HG02852 (cell line): ENCODE data around the gene HSBP1L1.
A peak's percentile ranks its signal among the peaks of the same experiment; 100 is the strongest.

ENCODE experiments used
- ATAC-seq: cut with Tn5 transposase; IDR thresholded peaks from one replicate; pipeline ENCODE4 v1.9.1; 2021; ENCODE audit warnings: mild to moderate bottlenecking, moderate library complexity; ENCODE audit not compliant: unreplicated experiment

Gene HSBP1L1

DNA sequence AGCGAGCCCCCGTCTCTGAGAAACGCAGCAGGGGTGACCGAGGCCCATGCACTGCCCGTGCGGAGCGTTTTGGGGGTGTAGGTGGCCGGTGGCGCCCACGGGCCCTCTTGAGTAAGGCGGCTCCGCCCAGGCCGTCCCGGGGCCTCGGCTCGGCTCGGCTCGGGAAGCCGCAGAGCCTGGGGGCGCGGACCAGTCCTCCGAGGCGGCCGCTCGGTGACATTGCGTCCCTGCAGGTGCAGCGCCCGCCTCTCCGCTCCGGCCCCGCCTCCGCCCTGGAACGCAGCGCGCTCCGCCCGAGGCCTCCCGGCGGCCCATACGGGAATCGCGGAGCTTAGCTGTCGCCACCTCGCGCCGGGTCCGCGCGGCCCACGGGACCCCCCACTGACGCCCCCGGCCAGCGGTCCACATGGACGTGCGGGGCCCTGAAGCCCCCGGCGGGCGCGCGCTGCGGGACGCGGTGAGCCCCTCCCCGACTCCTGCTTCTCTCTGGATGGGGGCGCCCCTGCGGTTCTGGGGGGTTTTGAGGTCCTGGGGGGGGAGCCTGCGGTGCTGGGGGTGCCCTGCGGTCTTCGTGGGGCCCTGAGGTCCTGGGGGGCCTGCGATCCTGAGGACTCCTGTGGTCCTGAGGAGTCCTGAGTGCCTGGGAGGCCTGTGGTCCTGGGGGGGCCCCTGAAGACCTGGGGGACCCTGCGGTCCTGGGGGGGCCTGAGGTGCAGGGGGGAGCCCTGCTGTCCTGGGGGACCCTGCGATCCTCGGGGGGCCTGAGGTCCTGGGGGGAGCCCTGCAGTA, at the start of gene HSBP1L1:
Gene HSBP1L1 (plus strand): TSS at position 314 of the 789 bp plus-strand sequence. CDS start 93 bp downstream, at position 407.
- peak; percentile 54 for ATAC-seq

DNA sequence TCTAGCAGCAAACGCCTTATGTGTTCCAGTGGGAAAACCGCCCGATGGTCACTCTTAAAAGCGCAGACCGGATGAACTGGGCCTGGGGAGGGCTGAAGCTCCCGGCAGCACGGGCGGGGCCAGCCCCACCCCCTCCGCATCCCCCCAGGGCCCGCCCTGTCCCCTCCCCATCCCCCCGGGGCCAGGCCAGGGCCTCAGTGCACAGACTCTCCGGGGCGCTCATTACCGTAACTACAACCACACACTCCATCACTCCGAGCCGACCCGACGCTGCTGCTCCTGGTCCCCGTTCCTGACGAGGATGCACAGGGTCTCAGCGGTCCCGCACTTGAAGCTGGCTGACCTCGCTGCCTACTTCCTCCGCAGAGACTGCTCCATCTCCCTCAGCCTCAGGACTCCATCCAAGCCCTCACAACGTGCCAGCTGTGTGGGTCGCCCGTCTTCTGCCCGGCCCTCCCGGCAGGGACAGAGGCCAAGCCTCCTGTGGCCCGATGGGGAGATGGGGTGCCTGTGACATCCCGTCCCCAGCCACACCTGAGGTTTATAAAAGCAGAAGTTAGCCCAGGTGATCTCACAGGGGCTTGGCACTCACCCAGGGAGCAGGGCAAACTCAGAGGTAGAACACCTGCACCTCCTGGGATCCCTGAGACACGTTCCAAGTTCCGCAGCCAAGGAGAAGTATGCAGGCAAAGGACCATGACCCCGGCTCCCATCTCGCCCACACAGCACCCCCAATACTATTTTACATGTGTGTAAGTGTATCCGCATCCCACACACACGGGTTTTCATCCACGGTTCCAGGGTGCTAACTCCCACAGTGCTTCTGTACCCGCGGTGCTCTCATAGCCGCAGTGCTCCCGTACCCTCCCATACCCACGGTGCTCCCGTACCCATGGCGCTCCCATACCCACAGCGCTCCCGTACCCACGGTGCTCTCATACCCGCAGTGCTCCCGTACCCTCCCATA, 49.0 kb upstream of the HSBP1L1 start:
- ATAC-seq: no peak

DNA sequence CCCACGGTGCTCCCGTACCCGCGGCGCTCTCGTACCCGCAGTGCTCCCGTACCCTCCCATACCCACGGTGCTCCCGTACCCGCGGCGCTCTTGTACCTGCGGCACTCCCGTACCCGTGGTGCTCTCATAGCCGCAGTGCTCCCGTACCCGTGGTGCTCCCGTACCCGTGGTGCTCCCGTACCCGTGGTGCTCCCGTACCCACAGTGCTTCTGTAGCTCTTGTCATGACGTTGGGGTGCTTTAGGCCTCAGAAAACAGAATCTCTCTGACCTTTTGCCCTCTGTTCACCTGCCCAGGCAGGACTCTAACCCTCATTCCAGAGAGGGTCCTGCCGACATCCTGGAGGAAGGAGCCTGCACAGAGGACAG, 48.3 kb upstream of the HSBP1L1 start:
- no peak for ATAC-seq

DNA sequence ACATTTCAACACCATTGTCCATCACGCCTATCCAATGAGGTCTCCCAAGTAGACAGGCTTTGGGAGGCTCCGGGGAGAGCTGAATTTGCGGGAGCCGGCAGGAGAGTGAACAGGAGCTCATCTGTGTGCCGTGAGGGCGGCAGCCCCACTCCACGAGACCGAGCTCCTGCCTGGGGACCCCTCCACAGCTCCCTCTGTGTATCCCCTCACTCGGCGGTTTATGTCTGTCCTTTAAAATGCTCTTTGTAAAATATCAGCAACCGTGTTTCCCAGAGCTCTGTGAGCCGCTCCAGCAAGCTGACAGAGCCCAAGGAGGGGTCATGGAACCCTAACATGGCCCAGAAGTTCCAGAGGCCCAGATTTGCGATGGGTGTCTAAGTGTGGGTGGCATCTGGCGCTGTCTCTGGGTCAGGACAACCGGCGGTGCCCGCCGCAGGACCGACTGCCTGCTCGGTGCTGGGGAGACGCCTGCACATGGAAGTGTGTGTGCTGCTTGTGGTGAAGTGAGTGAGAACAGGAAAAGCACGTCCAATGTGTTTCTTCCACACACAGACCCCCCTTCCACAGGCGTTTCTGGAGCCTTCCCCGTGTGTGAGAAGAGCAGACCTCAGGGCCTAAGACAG, 47.8 kb upstream of the HSBP1L1 start:
- no peak for ATAC-seq

DNA sequence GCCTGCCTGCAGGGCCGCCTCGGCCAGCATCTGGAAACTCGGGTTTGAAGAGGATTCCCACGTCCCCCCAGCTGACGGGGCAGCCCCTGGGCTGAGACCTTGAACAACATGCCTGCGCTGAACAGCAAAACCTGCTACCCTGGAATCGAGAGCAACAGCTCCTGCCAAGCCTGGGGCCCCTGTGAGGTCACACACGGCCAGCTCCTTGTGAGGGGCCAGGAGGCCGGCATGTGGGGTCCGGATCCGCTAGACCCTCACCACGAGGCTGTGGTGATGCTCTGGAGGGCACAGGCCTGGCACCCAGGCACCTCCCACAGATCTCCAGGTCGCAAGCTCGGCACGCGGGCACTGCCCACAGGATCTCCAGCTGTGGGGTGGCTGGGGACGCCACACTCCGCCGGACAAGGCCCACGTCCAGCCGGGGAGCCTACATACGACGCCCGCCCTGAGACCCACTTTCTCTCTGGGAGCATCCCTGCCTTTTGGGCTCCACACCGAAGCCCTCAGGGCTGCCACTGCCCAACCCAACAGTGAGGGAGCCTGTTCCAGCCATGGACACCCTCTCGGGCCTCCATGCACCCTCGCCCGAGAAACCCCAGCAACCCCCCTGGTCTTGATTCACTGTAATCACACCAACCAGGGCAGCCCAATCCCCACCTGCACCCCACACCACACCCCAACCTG, 47.1 kb upstream of the HSBP1L1 start:
- ATAC-seq: no peak

DNA sequence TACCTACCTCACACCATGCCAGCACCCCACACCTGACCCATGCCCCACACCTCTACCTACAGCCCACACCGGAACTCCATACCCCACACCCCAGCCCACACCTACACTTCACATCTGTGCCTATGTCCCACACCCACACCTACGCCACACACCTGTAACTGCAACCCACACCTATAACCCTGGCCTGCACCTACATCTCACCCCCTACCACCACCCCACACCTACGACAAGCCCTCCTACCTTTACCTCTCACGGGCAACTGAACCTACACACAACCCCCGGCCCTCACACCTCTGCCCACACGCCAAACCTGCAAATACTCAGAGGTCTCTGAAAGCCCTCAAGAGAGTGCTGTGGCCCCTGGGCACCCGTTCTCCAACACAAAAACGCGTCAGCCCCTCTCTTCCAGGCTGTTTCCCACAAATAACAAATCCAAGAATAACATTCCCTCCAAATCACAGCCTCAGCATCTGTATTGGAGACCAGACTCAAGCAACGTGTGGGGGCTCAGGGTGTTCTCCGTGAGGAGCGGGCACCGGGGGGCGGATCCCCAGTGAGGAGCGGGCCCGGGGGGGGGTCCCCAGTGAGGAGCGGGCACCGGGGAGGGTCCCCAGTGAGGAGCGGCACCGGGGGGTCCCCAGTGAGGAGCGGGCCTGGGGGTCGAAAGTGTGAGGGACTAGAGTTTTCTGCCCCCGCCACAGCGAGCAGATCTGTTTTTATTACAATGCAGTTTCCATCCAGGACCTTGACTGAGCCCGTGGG, 46.4 kb upstream of the HSBP1L1 start:
- ATAC-seq: no peak

DNA sequence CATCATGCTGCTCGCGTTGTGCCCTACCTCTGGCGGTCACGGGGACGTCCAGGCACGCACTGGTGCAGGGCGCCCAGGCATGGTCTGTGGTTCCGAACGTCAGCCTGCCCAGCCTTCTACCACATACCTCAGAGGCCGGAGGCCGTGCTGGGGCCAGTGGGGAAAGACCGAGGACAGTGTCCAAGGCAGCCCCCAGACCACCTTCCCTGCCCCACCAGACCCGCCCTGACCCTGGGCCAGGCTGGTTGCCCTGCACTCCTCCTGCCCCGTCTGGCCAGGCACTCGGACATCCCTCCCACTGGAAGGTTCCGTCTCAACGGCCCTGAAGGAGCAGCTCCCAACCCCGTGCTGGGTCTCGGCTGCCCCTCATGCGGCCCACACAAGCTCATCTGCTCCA, 45.8 kb upstream of the HSBP1L1 start:
- no peak for ATAC-seq

DNA sequence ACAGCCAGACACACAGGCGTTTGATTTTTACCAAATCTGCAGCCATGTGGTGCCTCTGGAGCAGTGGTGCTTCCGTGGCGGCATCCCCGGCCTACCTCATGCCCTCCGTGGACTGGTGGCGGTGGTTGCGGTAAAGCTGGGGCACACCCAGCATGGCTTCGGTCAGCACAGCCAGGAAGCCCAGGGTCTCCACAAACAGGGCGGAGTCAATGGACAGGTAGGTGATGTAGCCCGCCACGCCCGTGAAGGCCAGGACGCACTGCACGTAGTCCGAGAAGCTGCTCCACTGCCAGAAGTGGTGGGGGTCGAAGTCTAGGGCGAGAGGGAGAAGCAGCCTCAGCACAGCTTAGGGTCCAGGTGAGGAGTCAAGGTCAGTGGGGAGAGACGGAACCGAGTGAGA, 45.4 kb upstream of the HSBP1L1 start:
- no peak for ATAC-seq

DNA sequence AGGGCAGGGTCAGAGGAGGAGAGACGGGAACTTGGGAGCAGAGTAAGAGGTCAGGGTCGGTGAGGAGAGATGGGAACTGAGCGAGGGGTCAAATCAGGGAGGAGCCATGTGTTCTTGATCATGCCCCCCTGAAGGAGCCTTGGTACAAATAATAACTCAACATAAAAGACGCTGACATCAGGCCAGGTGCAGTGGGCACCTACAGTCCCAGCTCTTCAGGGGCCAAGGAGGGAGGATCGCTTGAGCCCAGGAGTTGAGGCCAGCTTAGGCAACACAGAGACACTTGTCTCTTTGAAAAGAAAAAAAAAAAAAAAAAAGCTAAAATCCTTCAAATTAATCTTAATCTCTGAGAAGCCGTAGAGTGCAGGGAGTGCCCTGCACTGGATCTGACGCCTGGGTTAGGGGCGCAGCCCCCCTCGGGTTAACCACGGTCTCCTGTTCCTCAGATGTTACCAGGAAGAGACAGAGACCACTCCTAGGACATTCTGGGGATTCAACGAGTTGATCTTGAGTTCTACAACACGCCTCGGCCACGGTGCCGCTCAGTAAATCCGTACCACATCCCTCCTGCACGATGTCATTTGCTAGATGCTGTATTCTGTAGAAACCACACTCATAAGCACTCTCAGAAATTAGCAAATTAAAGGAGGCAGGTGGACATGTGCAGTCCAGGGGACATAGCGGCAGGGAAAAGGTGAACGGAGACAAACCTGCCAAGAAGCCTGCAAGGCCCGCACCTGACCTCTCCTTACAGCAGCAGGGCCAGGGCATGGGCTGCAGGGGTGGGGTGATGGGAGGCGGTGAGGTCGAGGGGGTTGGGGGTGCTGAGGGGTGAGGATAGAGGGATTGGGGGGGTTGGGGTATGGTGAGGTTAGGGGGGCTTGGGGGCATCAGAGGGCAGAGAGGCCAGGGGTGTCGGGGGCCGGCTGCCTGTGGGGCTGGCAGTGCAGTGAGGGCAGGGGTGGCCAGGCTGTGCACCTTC, 42.2 kb upstream of the HSBP1L1 start:
- ATAC-seq: no peak

DNA sequence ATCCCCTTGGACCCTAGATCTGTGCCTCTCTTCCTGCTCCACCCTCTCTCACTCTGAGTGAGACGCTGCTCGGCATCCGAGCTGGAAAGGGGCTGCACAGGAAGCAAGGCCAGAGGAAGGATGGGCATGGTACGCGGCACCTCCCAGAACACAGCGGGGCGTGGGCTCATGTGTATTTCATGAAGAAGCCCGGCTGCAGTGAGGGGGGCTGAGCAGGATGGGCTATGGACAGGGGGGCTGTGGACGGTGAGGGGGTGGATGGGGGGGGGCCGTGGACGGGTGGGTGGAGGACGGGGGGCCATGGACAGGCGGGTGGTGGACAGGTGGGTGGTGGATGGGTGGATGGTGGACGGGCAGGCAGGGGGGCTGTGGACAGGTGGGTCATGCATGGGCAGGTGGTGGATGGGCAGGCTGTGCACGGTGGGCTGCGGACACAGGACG, 41.5 kb upstream of the HSBP1L1 start:
- ATAC-seq: no peak

DNA sequence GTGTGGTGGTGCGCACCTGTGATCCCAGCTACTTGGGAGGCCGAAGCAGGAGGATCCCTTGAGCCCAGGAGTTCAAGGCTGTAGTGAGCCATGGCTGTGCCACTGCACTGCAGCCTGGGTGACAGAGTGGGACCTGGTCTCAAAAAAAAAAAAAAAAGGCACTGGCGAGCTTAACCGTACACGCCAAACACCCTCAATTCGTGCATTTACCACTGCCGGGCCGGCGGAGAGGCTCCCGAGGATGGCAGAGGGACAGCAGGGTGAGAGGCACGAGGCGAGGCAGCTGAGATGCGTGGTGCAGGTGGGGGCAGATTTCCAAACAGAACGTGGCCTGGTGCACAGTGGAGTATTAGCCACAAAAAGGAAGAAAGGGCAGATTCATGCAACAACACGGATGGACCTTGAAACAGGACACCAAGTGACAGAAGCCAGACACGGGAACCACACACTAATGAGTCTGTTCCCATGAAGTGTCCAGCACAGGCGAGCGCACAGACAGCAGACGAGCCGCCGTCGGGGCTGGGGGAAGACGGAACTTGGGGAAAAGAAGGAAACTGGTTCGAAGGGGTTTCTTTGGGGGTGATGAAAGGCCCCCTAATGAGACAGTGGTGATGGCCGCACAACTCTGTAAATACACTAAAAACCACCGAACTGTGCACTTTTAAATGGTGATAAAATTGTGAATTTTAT, 40.4 kb upstream of the HSBP1L1 start:
- no peak for ATAC-seq

DNA sequence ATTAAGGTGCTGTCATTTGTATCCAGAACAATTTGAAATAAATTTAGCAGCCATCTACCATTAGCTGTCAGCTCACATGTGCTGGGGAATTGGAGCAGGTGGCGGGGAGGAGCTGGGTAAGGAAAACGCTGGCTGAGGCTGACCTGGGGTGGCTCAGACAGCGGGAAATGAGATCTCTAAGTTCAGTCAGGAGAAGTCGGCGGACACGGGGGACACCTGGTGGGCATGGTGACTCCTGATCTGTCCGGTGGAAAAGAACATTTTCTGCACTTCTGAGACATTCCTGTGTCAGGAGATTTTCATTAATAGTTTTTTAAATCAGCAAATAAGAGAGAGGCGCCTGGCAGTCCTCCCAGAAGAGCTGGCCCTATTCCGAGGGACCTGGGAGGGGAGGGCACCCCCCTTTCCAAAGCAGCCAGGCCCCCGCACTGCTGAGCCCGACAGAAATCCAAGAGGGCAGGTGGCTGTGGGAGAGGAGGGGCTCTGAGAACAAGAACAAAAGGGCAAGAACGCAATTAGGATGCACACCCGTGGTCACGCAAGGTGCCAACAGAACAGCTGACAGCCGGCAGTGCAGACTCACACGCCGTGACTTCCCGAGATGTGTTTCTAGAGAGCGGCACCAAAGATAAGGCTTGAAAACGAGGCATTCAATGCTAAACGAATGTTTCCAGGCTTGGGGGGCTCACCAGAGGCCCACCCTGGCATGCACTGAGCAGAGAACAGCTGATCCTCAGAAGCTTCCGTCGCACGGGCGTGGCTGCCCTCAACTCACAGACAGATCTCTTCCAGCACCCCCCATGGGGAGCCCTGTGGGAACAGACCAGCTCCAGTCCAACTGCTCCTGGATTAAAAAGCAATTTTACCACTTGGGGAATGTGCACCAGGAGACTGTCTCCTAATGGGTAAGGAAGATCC, 39.4 kb upstream of the HSBP1L1 start:
- ATAC-seq: no peak

DNA sequence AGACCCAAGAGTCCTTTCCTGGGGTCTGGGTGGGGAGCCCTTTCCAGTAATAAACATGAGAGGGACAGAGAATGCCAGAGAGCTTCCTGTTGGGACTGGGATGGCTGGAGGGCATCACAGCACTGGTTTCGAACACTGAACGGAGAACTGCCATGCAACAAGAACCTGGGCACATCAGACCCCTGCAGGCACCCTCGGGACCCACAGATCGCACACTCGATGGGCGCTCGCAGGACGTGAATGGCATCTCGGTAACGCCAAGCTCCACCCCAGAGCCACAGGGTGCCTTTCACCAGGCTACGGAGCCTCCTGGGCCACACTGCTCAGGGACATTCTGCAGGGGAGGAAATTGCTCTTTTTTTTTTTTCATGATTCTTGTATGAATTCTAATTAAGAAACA, 38.1 kb upstream of the HSBP1L1 start:
- no peak for ATAC-seq

DNA sequence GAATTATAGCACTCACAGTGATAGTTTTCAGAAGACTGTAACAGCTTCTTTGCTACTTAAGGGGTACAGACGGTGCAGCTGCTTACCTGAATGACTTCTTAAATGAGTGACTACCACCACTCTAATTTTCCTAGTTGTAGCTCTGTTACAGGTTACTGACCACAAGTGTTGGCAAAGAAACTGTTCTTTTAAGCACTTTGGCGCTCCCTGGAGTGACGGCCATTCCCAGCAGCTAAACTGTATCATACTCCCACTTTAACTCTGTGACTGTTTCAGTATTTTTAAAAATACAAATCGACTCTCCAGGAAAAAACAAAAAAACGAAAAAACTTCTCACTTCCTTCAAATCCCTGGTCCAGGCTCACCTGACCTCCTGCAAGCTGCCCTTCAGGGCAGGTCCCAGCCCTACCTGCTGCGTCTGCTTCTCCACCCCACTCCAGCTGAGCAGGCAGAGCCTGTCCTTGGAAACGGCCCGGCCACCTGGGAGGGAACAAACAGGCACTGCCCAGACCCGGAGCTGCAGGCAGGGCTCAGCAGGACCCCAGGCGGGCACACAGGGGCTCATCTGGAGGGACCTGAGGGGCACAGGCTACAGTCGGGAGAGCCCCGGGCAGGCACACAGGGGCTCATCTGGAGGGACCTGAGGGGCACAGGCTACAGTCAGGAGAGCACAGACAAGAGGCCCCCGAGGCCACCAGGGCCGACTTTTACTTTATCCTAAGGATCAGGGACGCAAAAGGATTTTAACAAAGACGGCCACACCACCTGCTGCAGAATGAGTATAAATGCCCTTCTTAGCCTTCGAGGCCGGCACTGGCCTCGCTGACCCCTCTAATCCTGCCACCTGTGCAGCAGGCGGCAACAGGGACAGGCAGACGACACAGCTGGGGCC, 37.5 kb upstream of the HSBP1L1 start:
- ATAC-seq: no peak

DNA sequence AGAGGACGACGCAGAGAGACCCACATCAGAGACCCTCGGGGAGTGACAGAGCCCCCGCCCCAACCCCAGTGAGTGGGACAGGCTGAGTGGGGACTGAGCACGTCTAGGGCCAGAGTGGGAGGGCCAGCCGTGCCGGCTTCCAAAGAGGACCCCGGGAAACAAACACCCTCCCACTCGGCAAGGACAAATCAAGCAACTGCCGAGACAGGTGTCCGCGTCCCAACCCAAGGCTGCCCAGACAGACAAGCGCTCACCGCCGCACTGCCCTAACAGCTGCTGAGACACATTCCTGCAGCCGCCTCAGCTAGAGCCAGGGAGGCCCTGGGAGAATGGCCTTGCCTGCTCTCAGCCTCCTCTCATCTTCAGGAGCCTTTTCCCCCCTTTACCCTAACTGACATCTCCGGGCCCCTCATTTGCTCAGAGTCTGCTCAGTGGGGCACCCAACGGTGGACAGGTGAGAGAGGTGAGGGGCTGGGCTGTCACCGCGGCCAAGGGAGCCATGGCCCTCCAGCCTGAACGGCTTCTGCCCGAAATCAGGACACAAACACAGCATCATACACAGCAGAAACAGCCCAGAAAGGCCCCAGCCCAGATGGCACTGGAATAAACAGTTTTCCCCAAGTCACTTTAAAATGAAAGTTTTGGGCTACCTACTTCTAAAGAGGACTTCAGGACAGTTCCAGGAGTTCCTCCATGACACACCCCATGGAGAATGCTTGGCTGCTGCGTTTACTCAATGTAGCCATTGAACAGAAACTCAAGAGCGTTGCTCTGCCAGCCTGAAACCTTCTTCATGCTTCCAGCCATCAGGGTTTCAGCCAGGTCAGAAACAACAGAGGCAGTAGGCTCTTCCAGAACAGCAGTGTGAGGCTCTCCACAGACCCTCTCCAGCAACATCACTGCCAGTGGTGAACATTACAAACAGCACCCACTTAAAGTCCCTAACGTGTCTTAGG, 36.6 kb upstream of the HSBP1L1 start:
- ATAC-seq: no peak
